ENCODE results near the gene AKR1B1. TPM values are rescaled to one million over a fixed set of nuclear protein-coding genes. Genes with fewer than 3 reads are reported as not detected.

Gene AKR1B1
- total and polyA plus RNA-seq, 2 of the 13 experiments (the other 11 are each of a cell fraction or from before 2014, with no cell fraction given): 89.9 to 133 TPM

DNA sequence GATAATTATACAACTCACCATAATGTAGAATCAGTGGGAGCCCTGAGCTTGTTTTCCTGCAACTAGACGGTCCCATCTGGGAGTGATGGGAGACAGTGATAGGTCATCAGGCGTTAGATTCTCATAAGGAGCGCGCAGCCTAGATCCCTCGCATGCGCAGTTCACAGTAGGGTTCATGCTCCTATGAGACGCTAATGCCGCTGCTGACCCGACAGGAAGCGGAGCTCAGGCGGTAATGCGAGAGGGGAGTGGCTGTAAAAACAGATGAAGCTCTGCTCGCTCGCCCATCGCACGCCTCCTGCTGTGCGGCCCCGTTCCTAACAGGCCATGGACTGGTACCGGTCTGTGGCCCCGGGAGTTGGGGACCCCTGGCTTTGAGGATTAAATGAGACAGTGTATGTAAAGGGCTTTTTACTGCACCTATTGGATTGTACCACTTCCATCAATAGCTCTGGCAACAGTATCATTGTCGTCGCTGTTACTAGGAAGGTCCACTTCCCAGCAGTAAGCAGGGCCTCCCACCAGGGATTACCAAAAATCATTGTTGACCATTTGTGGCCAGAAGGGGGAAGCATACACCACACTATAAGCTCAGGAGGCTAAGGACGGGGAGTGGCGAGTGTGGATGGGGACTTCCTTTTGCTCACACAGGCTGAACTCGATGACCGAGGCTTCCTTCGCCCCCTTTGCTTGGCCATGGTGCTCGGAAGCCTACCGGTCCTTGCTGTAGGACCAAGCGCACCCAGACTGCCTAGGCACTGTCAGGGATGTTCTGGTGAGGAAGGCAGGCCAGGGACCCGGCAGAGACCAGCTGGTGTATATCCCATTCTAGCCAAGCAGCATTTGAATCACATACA lies 26.4 kb downstream of the AKR1B1 start (continued):
- TF ChIP-seq, protein P1, sequence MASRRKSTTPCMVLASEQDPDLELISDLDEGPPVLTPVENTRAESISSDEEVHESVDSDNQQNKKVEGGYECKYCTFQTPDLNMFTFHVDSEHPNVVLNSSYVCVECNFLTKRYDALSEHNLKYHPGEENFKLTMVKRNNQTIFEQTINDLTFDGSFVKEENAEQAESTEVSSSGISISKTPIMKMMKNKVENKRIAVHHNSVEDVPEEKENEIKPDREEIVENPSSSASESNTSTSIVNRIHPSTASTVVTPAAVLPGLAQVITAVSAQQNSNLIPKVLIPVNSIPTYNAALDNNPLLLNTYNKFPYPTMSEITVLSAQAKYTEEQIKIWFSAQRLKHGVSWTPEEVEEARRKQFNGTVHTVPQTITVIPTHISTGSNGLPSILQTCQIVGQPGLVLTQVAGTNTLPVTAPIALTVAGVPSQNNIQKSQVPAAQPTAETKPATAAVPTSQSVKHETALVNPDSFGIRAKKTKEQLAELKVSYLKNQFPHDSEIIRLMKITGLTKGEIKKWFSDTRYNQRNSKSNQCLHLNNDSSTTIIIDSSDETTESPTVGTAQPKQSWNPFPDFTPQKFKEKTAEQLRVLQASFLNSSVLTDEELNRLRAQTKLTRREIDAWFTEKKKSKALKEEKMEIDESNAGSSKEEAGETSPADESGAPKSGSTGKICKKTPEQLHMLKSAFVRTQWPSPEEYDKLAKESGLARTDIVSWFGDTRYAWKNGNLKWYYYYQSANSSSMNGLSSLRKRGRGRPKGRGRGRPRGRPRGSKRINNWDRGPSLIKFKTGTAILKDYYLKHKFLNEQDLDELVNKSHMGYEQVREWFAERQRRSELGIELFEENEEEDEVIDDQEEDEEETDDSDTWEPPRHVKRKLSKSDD (CRISPR knock-in tag; IDR thresholded peaks at IDR 0.05; ENCODE audit: low read depth): peak; percentile 35; the same call in 1 of the 2 replicates
- 0 out of 2 replicates have a peak, but pooled peaks have one; percentile 49 for TF ChIP-seq ZSCAN21 (CRISPR knock-in tag; IDR thresholded peaks at IDR 0.05; ENCODE audit: borderline replicate concordance)
- 0 out of 2 replicates have a peak, but pooled peaks have one; percentile 20 for TF ChIP-seq ARNT2 (CRISPR knock-in tag; IDR thresholded peaks at IDR 0.05; ENCODE audit: low read depth)
- TF ChIP-seq, protein P2, sequence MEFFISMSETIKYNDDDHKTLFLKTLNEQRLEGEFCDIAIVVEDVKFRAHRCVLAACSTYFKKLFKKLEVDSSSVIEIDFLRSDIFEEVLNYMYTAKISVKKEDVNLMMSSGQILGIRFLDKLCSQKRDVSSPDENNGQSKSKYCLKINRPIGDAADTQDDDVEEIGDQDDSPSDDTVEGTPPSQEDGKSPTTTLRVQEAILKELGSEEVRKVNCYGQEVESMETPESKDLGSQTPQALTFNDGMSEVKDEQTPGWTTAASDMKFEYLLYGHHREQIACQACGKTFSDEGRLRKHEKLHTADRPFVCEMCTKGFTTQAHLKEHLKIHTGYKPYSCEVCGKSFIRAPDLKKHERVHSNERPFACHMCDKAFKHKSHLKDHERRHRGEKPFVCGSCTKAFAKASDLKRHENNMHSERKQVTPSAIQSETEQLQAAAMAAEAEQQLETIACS (CRISPR knock-in tag; IDR thresholded peaks at IDR 0.05): no peak
- TF ChIP-seq, protein P3, sequence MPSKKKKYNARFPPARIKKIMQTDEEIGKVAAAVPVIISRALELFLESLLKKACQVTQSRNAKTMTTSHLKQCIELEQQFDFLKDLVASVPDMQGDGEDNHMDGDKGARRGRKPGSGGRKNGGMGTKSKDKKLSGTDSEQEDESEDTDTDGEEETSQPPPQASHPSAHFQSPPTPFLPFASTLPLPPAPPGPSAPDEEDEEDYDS (CRISPR knock-in tag; IDR thresholded peaks at IDR 0.05): peak; percentile 48
- TF ChIP-seq SIX4 (CRISPR knock-in tag; IDR thresholded peaks at IDR 0.05): peak; percentile 16; the same call in 1 of the 2 replicates
- peak; percentile 46; the same call in 1 of the 2 replicates for TF ChIP-seq ZNF83 (CRISPR knock-in tag; IDR thresholded peaks at IDR 0.05; ENCODE audit: borderline replicate concordance)
- TF ChIP-seq CREB1 (IDR thresholded peaks at IDR 0.05): no peak
- TF ChIP-seq CREB1 (CRISPR knock-in tag; IDR thresholded peaks at IDR 0.05): peak; percentile 49
- TF ChIP-seq SP5 (CRISPR knock-in tag; IDR thresholded peaks at IDR 0.05; ENCODE audit: borderline replicate concordance, low read depth): peak; percentile 51; the same call in 1 of the 2 replicates
- TF ChIP-seq ZMYM3 (CRISPR knock-in tag; IDR thresholded peaks at IDR 0.05): no peak
- no peak for TF ChIP-seq PCBP2 (optimal IDR thresholded peaks at IDR 0.05; ENCODE audit: low read depth, low read length, poor library complexity, severe bottlenecking)
- TF ChIP-seq MAZ (IDR thresholded peaks at IDR 0.05; ENCODE audit: borderline replicate concordance, low read depth, low read length): 0 out of 2 replicates have a peak, but pooled peaks have one; percentile 11
- TF ChIP-seq MAZ (CRISPR knock-in tag; IDR thresholded peaks at IDR 0.05; ENCODE audit: low read depth): peak; percentile 30; the same call in 1 of the 2 replicates
- peak; percentile 38; the same call in 1 of the 2 replicates for TF ChIP-seq KDM5B (CRISPR knock-in tag; IDR thresholded peaks at IDR 0.05; ENCODE audit: borderline replicate concordance)
- TF ChIP-seq ZNF619 (CRISPR knock-in tag; IDR thresholded peaks at IDR 0.05): peak; percentile 90
- 0 out of 2 replicates have a peak, but pooled peaks have one; percentile 26 for TF ChIP-seq ZFY (CRISPR knock-in tag; IDR thresholded peaks at IDR 0.05)
- no peak for TF ChIP-seq FOXA1 (IDR thresholded peaks at IDR 0.05)
- peak; percentile 63; the same call in 1 of the 2 replicates for TF ChIP-seq FOXA1 (CRISPR knock-in tag; IDR thresholded peaks at IDR 0.05)
- TF ChIP-seq, protein P4, sequence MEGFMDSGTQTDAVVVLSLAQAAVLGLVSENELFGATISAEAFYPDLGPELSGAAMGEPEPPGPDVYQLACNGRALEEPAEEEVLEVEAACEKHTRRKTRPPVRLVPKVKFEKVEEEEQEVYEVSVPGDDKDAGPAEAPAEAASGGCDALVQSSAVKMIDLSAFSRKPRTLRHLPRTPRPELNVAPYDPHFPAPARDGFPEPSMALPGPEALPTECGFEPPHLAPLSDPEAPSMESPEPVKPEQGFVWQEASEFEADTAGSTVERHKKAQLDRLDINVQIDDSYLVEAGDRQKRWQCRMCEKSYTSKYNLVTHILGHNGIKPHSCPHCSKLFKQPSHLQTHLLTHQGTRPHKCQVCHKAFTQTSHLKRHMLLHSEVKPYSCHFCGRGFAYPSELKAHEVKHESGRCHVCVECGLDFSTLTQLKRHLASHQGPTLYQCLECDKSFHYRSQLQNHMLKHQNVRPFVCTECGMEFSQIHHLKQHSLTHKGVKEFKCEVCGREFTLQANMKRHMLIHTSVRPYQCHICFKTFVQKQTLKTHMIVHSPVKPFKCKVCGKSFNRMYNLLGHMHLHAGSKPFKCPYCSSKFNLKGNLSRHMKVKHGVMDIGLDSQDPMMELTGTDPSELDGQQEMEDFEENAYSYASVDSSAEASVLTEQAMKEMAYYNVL (CRISPR knock-in tag; IDR thresholded peaks at IDR 0.05; ENCODE audit: borderline replicate concordance): peak; percentile 68; the same call in 1 of the 2 replicates
- TF ChIP-seq ERF (CRISPR knock-in tag; IDR thresholded peaks at IDR 0.05): peak; percentile 43; the same call in 1 of the 2 replicates
- peak; percentile 53; the same call in 1 of the 2 replicates for TF ChIP-seq ZFP36L1 (CRISPR knock-in tag; IDR thresholded peaks at IDR 0.05)
- TF ChIP-seq MEF2D (CRISPR knock-in tag; IDR thresholded peaks at IDR 0.05): peak; percentile 58; the same call in 1 of the 2 replicates

Measured in HepG2 (cell line).